ENCODE measurements around the gene EIF3K.

Gene EIF3K

GRCh38 chr19:38665950-38666662 is 47.1 kb downstream of the EIF3K start:
- DNase-seq (ENCODE audit: low spot score): no peak

GRCh38 chr19:38666663-38667511 is 47.9 kb downstream of the EIF3K start:
- peak; percentile 55 for DNase-seq (ENCODE audit: low spot score)

GRCh38 chr19:38667661-38668171 is 48.7 kb downstream of the EIF3K start:
- DNase-seq (ENCODE audit: low spot score): no peak

GRCh38 chr19:38669552-38669951 is 50.6 kb downstream of the EIF3K start:
- peak; percentile 54 for DNase-seq (ENCODE audit: low spot score)

GRCh38 chr19:38670921-38671398 is 52.0 kb downstream of the EIF3K start:
- DNase-seq (ENCODE audit: low spot score): no peak

GRCh38 chr19:38671654-38672053 is 52.7 kb downstream of the EIF3K start:
- no peak for DNase-seq (ENCODE audit: low spot score)

- no peak for DNase-seq (ENCODE audit: low spot score)
These were observed 54.0 kb downstream of the EIF3K start for GRCh38 chr19:38673030-38673429.

- no peak for DNase-seq (ENCODE audit: low spot score)
These were observed 55.6 kb downstream of the EIF3K start for GRCh38 chr19:38674388-38675171.

- DNase-seq (ENCODE audit: low spot score): no peak
These were observed 56.6 kb downstream of the EIF3K start for GRCh38 chr19:38675611-38676010.

GRCh38 chr19:38676023-38676877 is 57.3 kb downstream of the EIF3K start:
- DNase-seq (ENCODE audit: low spot score): no peak

GRCh38 chr19:38676878-38677646 is 58.1 kb downstream of the EIF3K start:
- no peak for DNase-seq (ENCODE audit: low spot score)

- no peak for DNase-seq (ENCODE audit: low spot score)
These were observed 59.4 kb downstream of the EIF3K start for GRCh38 chr19:38678217-38678890.

- DNase-seq (ENCODE audit: low spot score): no peak
These were observed 60.0 kb downstream of the EIF3K start for GRCh38 chr19:38678891-38679494.

GRCh38 chr19:38679839-38680238 is 60.9 kb downstream of the EIF3K start:
- no peak for DNase-seq (ENCODE audit: low spot score)

GRCh38 chr19:38682195-38682867 is 63.3 kb downstream of the EIF3K start:
- no peak for DNase-seq (ENCODE audit: low spot score)

- no peak for DNase-seq (ENCODE audit: low spot score)
These were observed 63.9 kb downstream of the EIF3K start for GRCh38 chr19:38682872-38683392.

- DNase-seq (ENCODE audit: low spot score): peak; percentile 55
These were observed 64.5 kb downstream of the EIF3K start for GRCh38 chr19:38683393-38684077.
